Breast epithelium (tissue), 4 donors: ENCODE data around the gene OTOF. TPM values are rescaled to one million over a fixed set of nuclear protein-coding genes. Genes with fewer than 3 reads are reported as not detected.

Experiments
- DNase-seq, 2 donors: peaks; one replicate each; pipeline ENCODE4 v3.0.0-alpha.2; 2019; ENCODE audit warnings: low spot score in 2 of 2
- H3K27ac ChIP-seq, 2 donors: fragments of 200-600 bp; sonication (generic) in 1 of 2; one replicate each; pipeline ENCODE4 v1.5.1; 2016 to 2019; ENCODE audit warnings: mild to moderate bottlenecking in 1 of 2
- H3K27me3 ChIP-seq, 2 donors: fragments of 200-600 bp; sonication (generic) in 1 of 2; one replicate each; pipeline versions ENCODE4 v1.5.1 to v1.6.0; 2017 to 2019; ENCODE audit warnings: control low read depth in 1 of 2, mild to moderate bottlenecking in 1 of 2
- H3K36me3 ChIP-seq: fragments of 200-600 bp; one replicate; pipeline ENCODE4 v1.5.1; 2019
- H3K4me1 ChIP-seq, 2 donors: fragments of 200-600 bp; sonication (generic); one replicate each; pipeline ENCODE4 v1.5.1; 2016 to 2019; ENCODE audit warnings: control low read depth in 1 of 2
- H3K4me3 ChIP-seq, 3 donors: fragments of 200-600 bp; sonication (generic); 1 replicate in 2 of 3; 2 replicates in 1 of 3; pipeline ENCODE4 v1.5.1; 2016 to 2019; ENCODE audit warnings: mild to moderate bottlenecking in 3 of 3, moderate library complexity in 2 of 3
- H3K9me3 ChIP-seq, 2 donors: fragments of 200-600 bp; sonication (generic) in 1 of 2; one replicate each; pipeline ENCODE4 v1.5.1; 2016 to 2019; ENCODE audit warnings: control low read depth in 1 of 2
- POLR2A ChIP-seq: fragments of 450-650 bp; IDR thresholded peaks from one replicate; pipeline ENCODE4 v1.6.1; 2016; ENCODE audit warnings: antibody characterized with exemption, mild to moderate bottlenecking, moderate library complexity
- POLR2AphosphoS5 ChIP-seq, 3 donors: sonication (generic); formaldehyde crosslinking; IDR thresholded peaks; one replicate each; pipeline ENCODE4 v1.6.1; 2017; ENCODE audit warnings: antibody characterized with exemption in 3 of 3
- intact Hi-C: fragments of 100-400 bp; cut with DNase I; formaldehyde crosslinking; loops from one replicate; pipeline ENCODE4 v1.15.1; 2023; ENCODE audit warnings: low total_unique reads
- total RNA-seq, 3 donors: library from RNA; depleted of rRNA; stranded (reverse); fragments of >200 nt; gene quantifications; one replicate each; pipeline ENCODE4 v1.1.0, GENCODE V29; 2016
- TF ChIP-seq, protein P1 (sequence below), 3 donors: fragments of 450-650 bp; IDR thresholded peaks; one replicate each; pipeline ENCODE4 v1.5.1; 2016 to 2017; ENCODE audit warnings: antibody characterized with exemption in 3 of 3, mild to moderate bottlenecking in 3 of 3, moderate library complexity in 3 of 3

Gene OTOF
- total RNA-seq, 3 donors from 2014 or later, result 0.15 to 0.33 (median 0.32) TPM

DNA sequence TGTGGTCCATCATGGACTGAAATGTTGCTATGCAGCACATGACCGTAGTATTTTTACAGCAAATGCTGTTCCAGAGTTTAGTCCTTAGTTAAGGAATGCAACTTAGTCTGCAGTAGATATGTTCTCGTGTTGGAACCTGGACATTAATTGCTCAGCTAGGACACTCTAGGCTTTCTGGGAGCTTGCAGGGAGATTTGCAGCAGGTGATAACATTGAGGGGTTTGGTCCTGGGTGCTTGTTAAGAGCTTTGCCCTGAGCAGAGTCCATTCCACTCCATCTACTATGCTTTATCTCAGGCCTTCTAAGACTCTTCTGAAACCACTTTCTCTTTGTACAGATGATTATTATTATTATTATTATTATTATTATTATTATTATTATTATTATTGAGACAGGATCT, 49.1 kb downstream of the OTOF start:
- Histone ChIP-seq H3K4me3 (no peak overlapping the region), H3K27ac (no peak overlapping the region), H3K4me1 (no peaks in the 10 kb centered on the region), H3K27me3 (no peaks in the 10 kb centered on the region), H3K36me3 (no peaks in the 10 kb centered on the region), H3K9me3 (no peaks in the 10 kb centered on the region)
- DNase-seq, result no peak
- intact Hi-C loops, result no loop called here
- TF ChIP-seq, protein P1, sequence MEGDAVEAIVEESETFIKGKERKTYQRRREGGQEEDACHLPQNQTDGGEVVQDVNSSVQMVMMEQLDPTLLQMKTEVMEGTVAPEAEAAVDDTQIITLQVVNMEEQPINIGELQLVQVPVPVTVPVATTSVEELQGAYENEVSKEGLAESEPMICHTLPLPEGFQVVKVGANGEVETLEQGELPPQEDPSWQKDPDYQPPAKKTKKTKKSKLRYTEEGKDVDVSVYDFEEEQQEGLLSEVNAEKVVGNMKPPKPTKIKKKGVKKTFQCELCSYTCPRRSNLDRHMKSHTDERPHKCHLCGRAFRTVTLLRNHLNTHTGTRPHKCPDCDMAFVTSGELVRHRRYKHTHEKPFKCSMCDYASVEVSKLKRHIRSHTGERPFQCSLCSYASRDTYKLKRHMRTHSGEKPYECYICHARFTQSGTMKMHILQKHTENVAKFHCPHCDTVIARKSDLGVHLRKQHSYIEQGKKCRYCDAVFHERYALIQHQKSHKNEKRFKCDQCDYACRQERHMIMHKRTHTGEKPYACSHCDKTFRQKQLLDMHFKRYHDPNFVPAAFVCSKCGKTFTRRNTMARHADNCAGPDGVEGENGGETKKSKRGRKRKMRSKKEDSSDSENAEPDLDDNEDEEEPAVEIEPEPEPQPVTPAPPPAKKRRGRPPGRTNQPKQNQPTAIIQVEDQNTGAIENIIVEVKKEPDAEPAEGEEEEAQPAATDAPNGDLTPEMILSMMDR (IDR thresholded peaks at IDR 0.05), result no peak
- TF ChIP-seq POLR2AphosphoS5 (IDR thresholded peaks at IDR 0.05), result no peak
- no peak for TF ChIP-seq POLR2A

DNA sequence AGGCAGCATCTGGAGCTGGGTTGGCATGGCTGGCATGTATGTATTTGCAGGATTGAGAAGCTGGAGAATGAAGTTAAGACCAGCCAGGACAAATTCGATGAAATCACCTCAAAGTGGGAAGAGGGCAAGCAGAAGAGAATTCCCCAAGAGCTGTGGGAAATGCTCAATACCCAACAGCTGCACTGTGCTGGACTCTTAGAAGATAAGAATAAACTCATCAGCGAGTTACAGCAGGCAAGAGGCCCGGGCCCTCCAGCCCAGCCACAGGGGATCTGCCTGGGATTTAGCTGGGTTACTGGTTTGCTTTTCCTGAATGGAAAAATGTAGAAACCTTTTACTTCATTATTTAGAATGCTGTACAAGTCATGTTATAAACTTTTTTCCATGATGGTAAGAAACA, 53.7 kb downstream of the OTOF start:
- DNase-seq, result no peak
- no peaks in the 10 kb centered on the region for H3K36me3 ChIP-seq
- intact Hi-C loops, result no loop called here
- H3K27me3 ChIP-seq, result no peaks in the 10 kb centered on the region
- no peaks in the 10 kb centered on the region for H3K4me1 ChIP-seq
- TF ChIP-seq POLR2A (no peak), POLR2AphosphoS5 (IDR thresholded peaks at IDR 0.05) (no peak)
- TF ChIP-seq, protein P1 (IDR thresholded peaks at IDR 0.05), result no peak
- H3K4me3 ChIP-seq, result no peak overlapping the region
- H3K9me3 ChIP-seq, result no peaks in the 10 kb centered on the region
- no peak overlapping the region for H3K27ac ChIP-seq

DNA sequence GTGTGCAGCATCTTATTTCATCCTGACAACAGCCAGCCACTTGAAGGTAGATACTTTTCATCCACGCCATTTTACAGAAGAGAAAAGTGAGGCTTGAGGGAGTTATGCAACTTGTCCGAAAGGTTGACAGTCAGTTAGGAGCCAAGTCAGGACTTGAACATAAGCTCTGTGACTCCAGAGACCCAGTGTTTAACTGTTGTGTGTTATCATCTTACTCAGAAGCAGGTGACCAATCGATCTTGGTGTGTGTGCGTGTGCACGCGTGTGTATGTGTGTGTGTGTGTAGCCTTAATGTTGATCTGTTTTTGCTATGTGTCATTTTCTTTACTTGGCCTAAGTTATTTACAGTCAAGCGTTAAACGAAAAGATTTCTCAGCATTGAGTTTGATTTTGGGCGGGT, 54.2 kb downstream of the OTOF start:
- no peak overlapping the region for H3K4me3 ChIP-seq
- intact Hi-C loops, result no loop called here
- no peaks in the 10 kb centered on the region for H3K4me1 ChIP-seq
- no peak for DNase-seq
- no peak for TF ChIP-seq POLR2A
- TF ChIP-seq POLR2AphosphoS5 (IDR thresholded peaks at IDR 0.05), result no peak
- TF ChIP-seq, protein P1 (IDR thresholded peaks at IDR 0.05), result no peak
- H3K9me3 ChIP-seq, result no peaks in the 10 kb centered on the region
- no peaks in the 10 kb centered on the region for H3K27me3 ChIP-seq
- H3K36me3 ChIP-seq, result no peaks in the 10 kb centered on the region
- H3K27ac ChIP-seq, result no peak overlapping the region

DNA sequence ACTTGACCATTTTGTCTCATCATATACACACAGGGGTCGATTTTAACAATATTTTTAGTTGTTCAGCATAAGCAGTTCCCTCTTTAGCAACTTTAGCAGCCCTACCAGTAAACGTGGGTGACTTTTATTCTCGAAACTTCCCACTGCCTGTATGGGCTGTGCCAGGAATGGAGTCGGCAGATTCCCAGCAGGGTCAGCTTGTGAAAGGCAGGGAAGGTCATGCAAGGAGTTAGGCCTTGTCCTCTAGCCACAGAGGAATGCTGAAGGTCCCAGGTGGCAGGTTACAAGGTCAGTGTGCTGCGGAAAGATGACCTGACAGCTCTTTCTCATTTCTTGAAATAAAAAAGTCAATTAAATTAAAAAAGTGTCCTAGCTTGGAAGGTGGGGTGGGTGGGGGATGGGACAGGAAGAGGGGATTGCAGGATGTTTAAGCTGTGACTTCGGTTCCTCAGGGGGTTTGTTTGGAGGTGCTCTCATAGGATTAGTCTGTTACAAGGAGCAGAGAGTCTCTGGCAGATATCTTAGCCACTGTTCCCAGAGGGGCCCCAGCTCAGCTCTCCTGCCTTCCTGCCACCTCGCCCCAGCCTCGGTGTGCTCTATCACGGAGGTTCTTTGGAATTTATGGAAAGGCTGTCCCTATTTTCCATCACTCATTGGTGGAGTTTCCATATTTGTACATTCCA, 54.8 kb downstream of the OTOF start:
- no peaks in the 10 kb centered on the region for H3K27me3 ChIP-seq
- intact Hi-C loops, result no loop called here
- no peak overlapping the region for H3K4me3 ChIP-seq
- H3K9me3 ChIP-seq, result no peaks in the 10 kb centered on the region
- no peaks in the 10 kb centered on the region for H3K36me3 ChIP-seq
- TF ChIP-seq POLR2AphosphoS5 (IDR thresholded peaks at IDR 0.05), result no peak
- TF ChIP-seq POLR2A, result no peak
- DNase-seq, result no peak
- no peaks in the 10 kb centered on the region for H3K4me1 ChIP-seq
- H3K27ac ChIP-seq, result no peak overlapping the region

DNA sequence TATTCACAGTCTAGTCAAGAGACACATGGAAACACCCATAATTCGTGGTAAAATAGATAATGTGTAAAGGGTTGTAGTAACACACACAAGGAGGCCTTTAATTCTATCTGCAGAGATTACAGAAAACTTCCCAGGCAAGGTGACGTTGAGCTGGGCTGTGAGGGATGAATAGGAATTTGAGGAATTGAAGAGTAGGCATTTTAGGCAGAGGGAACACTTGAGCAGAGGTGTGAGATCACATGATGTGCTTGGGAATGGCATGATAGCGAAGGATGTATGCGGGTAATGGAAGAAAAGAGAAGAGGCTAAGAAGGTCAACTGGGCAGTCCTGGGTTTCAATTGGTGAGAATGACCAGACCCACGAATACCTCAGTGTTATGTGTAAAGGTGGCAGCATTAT, 56.0 kb downstream of the OTOF start:
- intact Hi-C loops, result no loop called here

More for the DNA sequence above, 56.0 kb downstream of the OTOF start:
- no peak for DNase-seq
- no peak for TF ChIP-seq POLR2AphosphoS5 (IDR thresholded peaks at IDR 0.05)
- no peak for TF ChIP-seq POLR2A
- TF ChIP-seq, protein P1 (IDR thresholded peaks at IDR 0.05), result no peak
- no peaks in the 10 kb centered on the region for H3K36me3 ChIP-seq
- no peaks in the 10 kb centered on the region for H3K9me3 ChIP-seq
- no peaks in the 10 kb centered on the region for H3K4me1 ChIP-seq
- H3K4me3 ChIP-seq, result no peak overlapping the region
- H3K27me3 ChIP-seq, result no peaks in the 10 kb centered on the region
- H3K27ac ChIP-seq, result no peak overlapping the region
